ES-I3 (cell line): Measurements from ENCODE around the gene ZNF516.

Experiments
- H3K36me3 ChIP-seq: 2 replicates; pipeline ENCODE4 v1.6.1; 2013; ENCODE audit warnings: mild to moderate bottlenecking, low read length, control low read depth, moderate library complexity; ENCODE audit not compliant: insufficient read depth
- H3K4me1 ChIP-seq: 2 replicates; pipeline ENCODE4 v1.6.1; 2013; ENCODE audit warnings: mild to moderate bottlenecking, control low read depth, low read length; ENCODE audit not compliant: insufficient read depth
- H3K9ac ChIP-seq: 2 replicates; pipeline ENCODE4 v1.6.1; 2013; ENCODE audit warnings: low read depth, mild to moderate bottlenecking, low read length, moderate library complexity
- H3K9me3 ChIP-seq: 2 replicates; pipeline ENCODE4 v1.6.1; 2013; ENCODE audit warnings: mild to moderate bottlenecking, low read length, moderate library complexity; ENCODE audit not compliant: control insufficient read depth, insufficient read depth

The ZNF516 gene

GRCh38 chr18:76453057-76453561, 41.9 kb downstream of the ZNF516 start:
- H3K36me3 ChIP-seq, result no peaks in the 10 kb centered on the region
- no peak overlapping the region for H3K9ac ChIP-seq
- no peaks in the 10 kb centered on the region for H3K9me3 ChIP-seq
- H3K4me1 ChIP-seq, result peaks cover 15% of the 10 kb centered on the region

- Histone ChIP-seq H3K9ac (no peak overlapping the region), H3K4me1 (peaks cover 15% of the 10 kb centered on the region), H3K9me3 (no peaks in the 10 kb centered on the region), H3K36me3 (no peaks in the 10 kb centered on the region)
Observed at GRCh38 chr18:76452357-76452756, 42.7 kb downstream of the ZNF516 start.

GRCh38 chr18:76451396-76452331, 43.4 kb downstream of the ZNF516 start:
- H3K9me3 ChIP-seq, result no peaks in the 10 kb centered on the region
- no peaks in the 10 kb centered on the region for H3K36me3 ChIP-seq
- H3K4me1 ChIP-seq, result peaks cover 15% of the 10 kb centered on the region
- H3K9ac ChIP-seq, result peak overlapping the region; percentile 52; the same call in 1 of the 2 replicates

- Histone ChIP-seq H3K9ac (peak overlapping the region; percentile 52), H3K4me1 (peaks cover 15% of the 10 kb centered on the region), H3K36me3 (no peaks in the 10 kb centered on the region), H3K9me3 (no peaks in the 10 kb centered on the region)
Observed at GRCh38 chr18:76450452-76451395, 44.3 kb downstream of the ZNF516 start.

GRCh38 chr18:76449111-76449453, 46.0 kb downstream of the ZNF516 start:
- peaks cover 15% of the 10 kb centered on the region for H3K4me1 ChIP-seq
- H3K9me3 ChIP-seq, result no peaks in the 10 kb centered on the region
- H3K36me3 ChIP-seq, result no peaks in the 10 kb centered on the region
- no peak overlapping the region for H3K9ac ChIP-seq

- peaks cover 14% of the 10 kb centered on the region for H3K4me1 ChIP-seq
- H3K9me3 ChIP-seq, result no peaks in the 10 kb centered on the region
- no peak overlapping the region for H3K9ac ChIP-seq
- H3K36me3 ChIP-seq, result no peaks in the 10 kb centered on the region
Observed at GRCh38 chr18:76448256-76449110, 46.6 kb downstream of the ZNF516 start.

GRCh38 chr18:76447258-76447890, 47.7 kb downstream of the ZNF516 start:
- Histone ChIP-seq H3K36me3 (no peaks in the 10 kb centered on the region), H3K4me1 (peaks cover 3% of the 10 kb centered on the region), H3K9ac (no peak overlapping the region), H3K9me3 (no peaks in the 10 kb centered on the region)

GRCh38 chr18:76446321-76447257, 48.5 kb downstream of the ZNF516 start:
- Histone ChIP-seq H3K9me3 (no peaks in the 10 kb centered on the region), H3K36me3 (no peaks in the 10 kb centered on the region), H3K4me1 (no peaks in the 10 kb centered on the region; the same call in 1 of the 2 replicates), H3K9ac (no peak overlapping the region)

- no peak overlapping the region for H3K9ac ChIP-seq
- H3K9me3 ChIP-seq, result no peaks in the 10 kb centered on the region
- H3K36me3 ChIP-seq, result no peaks in the 10 kb centered on the region
- no peaks in the 10 kb centered on the region; the same call in 1 of the 2 replicates for H3K4me1 ChIP-seq
Observed at GRCh38 chr18:76445741-76446232, 49.3 kb downstream of the ZNF516 start.

- Histone ChIP-seq H3K4me1 (no peaks in the 10 kb centered on the region; the same call in 1 of the 2 replicates), H3K9ac (no peak overlapping the region), H3K9me3 (no peaks in the 10 kb centered on the region), H3K36me3 (no peaks in the 10 kb centered on the region)
Observed at GRCh38 chr18:76445275-76445674, 49.8 kb downstream of the ZNF516 start.

GRCh38 chr18:76444446-76445105, 50.5 kb downstream of the ZNF516 start:
- Histone ChIP-seq H3K9me3 (no peaks in the 10 kb centered on the region), H3K9ac (no peak overlapping the region), H3K4me1 (no peaks in the 10 kb centered on the region), H3K36me3 (no peaks in the 10 kb centered on the region)
